GM23338 (cell line): Measurements from ENCODE around the gene PLD5.

ENCODE experiments used
- CREB1 ChIP-seq: fragments of 250-450 bp; sonication (Bioruptor Pico); IDR thresholded peaks from 2 replicates; pipeline ENCODE4 v1.5.0; 2020; ENCODE audit warnings: low read depth, mild to moderate bottlenecking, moderate library complexity
- EZH2 ChIP-seq: fragments of 200-600 bp; sonication (generic); IDR thresholded peaks from one replicate; pipeline ENCODE4 v1.8.0; 2017; ENCODE audit warnings: antibody characterized with exemption, mild to moderate bottlenecking, low read depth; ENCODE audit not compliant: unreplicated experiment
- EZH2phosphoT487 ChIP-seq: fragments of 200-600 bp; sonication (generic); IDR thresholded peaks from one replicate; pipeline ENCODE4 v1.8.1; 2018; ENCODE audit warnings: antibody characterized with exemption; ENCODE audit not compliant: unreplicated experiment
- JUNB ChIP-seq: IDR thresholded peaks from one replicate; pipeline ENCODE4 v1.6.1; 2016; ENCODE audit warnings: antibody characterized with exemption; ENCODE audit not compliant: unreplicated experiment
- NANOG ChIP-seq: IDR thresholded peaks from 2 replicates; pipeline ENCODE4 v1.6.1; 2016; ENCODE audit warnings: antibody characterized with exemption, borderline replicate concordance
- POLR2AphosphoS5 ChIP-seq: IDR thresholded peaks from 2 replicates; pipeline ENCODE4 v1.6.1; 2016; ENCODE audit warnings: antibody characterized with exemption, low read depth
- STAT1 ChIP-seq: IDR thresholded peaks from one replicate; pipeline ENCODE4 v1.6.1; 2016; ENCODE audit warnings: antibody characterized with exemption; ENCODE audit not compliant: unreplicated experiment
- ZNF114 ChIP-seq: fragments of 250-450 bp; sonication (Bioruptor Pico); IDR thresholded peaks from 2 replicates; pipeline ENCODE4 v1.5.0; 2020; ENCODE audit warnings: mild to moderate bottlenecking, moderate library complexity
- ZNF331 ChIP-seq: fragments of 250-450 bp; sonication (Bioruptor Pico); IDR thresholded peaks from 2 replicates; pipeline ENCODE4 v1.5.0; 2020; ENCODE audit warnings: low read depth, mild to moderate bottlenecking, moderate library complexity
- TF ChIP-seq, protein P1 (sequence below), 2 experiments: fragments of 200-600 bp in 1 of 2; sonication (generic) in 1 of 2; conservative IDR thresholded peaks; 2 replicates each; pipeline versions ENCODE4 v1.5.1 to v1.6.1; 2016 to 2017; ENCODE audit warnings: antibody characterized with exemption in 2 of 2, low read depth in 2 of 2, mild to moderate bottlenecking in 2 of 2, moderate library complexity in 1 of 2
- TF ChIP-seq, protein P2 (sequence below): IDR thresholded peaks from 2 replicates; pipeline ENCODE4 v1.6.1; 2016; ENCODE audit warnings: antibody characterized with exemption
- TF ChIP-seq, protein P3 (sequence below): IDR thresholded peaks from one replicate; pipeline ENCODE4 v1.6.1; 2018; ENCODE audit warnings: antibody characterized with exemption; ENCODE audit not compliant: unreplicated experiment
- TF ChIP-seq, protein P4 (sequence below): fragments of 250-450 bp; sonication (Bioruptor Pico); IDR thresholded peaks from 2 replicates; pipeline ENCODE4 v1.5.0; 2020; ENCODE audit warnings: mild to moderate bottlenecking, moderate library complexity

DNA sequence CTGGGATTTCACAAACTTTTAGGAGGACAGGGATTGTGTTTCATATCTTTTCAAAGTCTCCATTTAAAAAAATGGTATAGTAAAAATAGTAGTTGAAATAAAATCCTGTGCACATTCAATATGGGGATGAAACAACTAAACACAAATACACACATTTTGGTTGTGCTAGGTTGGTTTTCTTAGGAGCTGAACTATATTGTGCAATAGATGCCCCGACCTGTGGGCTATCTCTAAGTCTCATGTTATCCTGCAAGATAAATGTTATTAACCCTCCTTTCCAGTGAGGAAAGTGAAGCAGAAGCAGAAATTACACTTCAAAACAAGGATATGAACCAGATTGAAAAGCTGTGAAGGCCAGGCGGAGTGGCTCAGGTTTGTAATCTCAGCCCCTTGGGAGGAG is 1.3 kb upstream of the PLD5 start:
- TF ChIP-seq, protein P1, sequence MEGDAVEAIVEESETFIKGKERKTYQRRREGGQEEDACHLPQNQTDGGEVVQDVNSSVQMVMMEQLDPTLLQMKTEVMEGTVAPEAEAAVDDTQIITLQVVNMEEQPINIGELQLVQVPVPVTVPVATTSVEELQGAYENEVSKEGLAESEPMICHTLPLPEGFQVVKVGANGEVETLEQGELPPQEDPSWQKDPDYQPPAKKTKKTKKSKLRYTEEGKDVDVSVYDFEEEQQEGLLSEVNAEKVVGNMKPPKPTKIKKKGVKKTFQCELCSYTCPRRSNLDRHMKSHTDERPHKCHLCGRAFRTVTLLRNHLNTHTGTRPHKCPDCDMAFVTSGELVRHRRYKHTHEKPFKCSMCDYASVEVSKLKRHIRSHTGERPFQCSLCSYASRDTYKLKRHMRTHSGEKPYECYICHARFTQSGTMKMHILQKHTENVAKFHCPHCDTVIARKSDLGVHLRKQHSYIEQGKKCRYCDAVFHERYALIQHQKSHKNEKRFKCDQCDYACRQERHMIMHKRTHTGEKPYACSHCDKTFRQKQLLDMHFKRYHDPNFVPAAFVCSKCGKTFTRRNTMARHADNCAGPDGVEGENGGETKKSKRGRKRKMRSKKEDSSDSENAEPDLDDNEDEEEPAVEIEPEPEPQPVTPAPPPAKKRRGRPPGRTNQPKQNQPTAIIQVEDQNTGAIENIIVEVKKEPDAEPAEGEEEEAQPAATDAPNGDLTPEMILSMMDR (conservative IDR thresholded peaks at IDR 0.05; ENCODE audit: low read depth in 2 of 2) = no peak
- TF ChIP-seq POLR2AphosphoS5 (no peak), EZH2 (no peak), EZH2phosphoT487 (no peak), JUNB (no peak), STAT1 (no peak), NANOG (no peak), CREB1 (no peak), ZNF331 (no peak), ZNF114 (CRISPR knock-in tag) (no peak)
- TF ChIP-seq, protein P2, sequence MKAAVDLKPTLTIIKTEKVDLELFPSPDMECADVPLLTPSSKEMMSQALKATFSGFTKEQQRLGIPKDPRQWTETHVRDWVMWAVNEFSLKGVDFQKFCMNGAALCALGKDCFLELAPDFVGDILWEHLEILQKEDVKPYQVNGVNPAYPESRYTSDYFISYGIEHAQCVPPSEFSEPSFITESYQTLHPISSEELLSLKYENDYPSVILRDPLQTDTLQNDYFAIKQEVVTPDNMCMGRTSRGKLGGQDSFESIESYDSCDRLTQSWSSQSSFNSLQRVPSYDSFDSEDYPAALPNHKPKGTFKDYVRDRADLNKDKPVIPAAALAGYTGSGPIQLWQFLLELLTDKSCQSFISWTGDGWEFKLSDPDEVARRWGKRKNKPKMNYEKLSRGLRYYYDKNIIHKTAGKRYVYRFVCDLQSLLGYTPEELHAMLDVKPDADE = no peak
- TF ChIP-seq, protein P3, sequence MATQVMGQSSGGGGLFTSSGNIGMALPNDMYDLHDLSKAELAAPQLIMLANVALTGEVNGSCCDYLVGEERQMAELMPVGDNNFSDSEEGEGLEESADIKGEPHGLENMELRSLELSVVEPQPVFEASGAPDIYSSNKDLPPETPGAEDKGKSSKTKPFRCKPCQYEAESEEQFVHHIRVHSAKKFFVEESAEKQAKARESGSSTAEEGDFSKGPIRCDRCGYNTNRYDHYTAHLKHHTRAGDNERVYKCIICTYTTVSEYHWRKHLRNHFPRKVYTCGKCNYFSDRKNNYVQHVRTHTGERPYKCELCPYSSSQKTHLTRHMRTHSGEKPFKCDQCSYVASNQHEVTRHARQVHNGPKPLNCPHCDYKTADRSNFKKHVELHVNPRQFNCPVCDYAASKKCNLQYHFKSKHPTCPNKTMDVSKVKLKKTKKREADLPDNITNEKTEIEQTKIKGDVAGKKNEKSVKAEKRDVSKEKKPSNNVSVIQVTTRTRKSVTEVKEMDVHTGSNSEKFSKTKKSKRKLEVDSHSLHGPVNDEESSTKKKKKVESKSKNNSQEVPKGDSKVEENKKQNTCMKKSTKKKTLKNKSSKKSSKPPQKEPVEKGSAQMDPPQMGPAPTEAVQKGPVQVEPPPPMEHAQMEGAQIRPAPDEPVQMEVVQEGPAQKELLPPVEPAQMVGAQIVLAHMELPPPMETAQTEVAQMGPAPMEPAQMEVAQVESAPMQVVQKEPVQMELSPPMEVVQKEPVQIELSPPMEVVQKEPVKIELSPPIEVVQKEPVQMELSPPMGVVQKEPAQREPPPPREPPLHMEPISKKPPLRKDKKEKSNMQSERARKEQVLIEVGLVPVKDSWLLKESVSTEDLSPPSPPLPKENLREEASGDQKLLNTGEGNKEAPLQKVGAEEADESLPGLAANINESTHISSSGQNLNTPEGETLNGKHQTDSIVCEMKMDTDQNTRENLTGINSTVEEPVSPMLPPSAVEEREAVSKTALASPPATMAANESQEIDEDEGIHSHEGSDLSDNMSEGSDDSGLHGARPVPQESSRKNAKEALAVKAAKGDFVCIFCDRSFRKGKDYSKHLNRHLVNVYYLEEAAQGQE = no peak
- TF ChIP-seq, protein P4, sequence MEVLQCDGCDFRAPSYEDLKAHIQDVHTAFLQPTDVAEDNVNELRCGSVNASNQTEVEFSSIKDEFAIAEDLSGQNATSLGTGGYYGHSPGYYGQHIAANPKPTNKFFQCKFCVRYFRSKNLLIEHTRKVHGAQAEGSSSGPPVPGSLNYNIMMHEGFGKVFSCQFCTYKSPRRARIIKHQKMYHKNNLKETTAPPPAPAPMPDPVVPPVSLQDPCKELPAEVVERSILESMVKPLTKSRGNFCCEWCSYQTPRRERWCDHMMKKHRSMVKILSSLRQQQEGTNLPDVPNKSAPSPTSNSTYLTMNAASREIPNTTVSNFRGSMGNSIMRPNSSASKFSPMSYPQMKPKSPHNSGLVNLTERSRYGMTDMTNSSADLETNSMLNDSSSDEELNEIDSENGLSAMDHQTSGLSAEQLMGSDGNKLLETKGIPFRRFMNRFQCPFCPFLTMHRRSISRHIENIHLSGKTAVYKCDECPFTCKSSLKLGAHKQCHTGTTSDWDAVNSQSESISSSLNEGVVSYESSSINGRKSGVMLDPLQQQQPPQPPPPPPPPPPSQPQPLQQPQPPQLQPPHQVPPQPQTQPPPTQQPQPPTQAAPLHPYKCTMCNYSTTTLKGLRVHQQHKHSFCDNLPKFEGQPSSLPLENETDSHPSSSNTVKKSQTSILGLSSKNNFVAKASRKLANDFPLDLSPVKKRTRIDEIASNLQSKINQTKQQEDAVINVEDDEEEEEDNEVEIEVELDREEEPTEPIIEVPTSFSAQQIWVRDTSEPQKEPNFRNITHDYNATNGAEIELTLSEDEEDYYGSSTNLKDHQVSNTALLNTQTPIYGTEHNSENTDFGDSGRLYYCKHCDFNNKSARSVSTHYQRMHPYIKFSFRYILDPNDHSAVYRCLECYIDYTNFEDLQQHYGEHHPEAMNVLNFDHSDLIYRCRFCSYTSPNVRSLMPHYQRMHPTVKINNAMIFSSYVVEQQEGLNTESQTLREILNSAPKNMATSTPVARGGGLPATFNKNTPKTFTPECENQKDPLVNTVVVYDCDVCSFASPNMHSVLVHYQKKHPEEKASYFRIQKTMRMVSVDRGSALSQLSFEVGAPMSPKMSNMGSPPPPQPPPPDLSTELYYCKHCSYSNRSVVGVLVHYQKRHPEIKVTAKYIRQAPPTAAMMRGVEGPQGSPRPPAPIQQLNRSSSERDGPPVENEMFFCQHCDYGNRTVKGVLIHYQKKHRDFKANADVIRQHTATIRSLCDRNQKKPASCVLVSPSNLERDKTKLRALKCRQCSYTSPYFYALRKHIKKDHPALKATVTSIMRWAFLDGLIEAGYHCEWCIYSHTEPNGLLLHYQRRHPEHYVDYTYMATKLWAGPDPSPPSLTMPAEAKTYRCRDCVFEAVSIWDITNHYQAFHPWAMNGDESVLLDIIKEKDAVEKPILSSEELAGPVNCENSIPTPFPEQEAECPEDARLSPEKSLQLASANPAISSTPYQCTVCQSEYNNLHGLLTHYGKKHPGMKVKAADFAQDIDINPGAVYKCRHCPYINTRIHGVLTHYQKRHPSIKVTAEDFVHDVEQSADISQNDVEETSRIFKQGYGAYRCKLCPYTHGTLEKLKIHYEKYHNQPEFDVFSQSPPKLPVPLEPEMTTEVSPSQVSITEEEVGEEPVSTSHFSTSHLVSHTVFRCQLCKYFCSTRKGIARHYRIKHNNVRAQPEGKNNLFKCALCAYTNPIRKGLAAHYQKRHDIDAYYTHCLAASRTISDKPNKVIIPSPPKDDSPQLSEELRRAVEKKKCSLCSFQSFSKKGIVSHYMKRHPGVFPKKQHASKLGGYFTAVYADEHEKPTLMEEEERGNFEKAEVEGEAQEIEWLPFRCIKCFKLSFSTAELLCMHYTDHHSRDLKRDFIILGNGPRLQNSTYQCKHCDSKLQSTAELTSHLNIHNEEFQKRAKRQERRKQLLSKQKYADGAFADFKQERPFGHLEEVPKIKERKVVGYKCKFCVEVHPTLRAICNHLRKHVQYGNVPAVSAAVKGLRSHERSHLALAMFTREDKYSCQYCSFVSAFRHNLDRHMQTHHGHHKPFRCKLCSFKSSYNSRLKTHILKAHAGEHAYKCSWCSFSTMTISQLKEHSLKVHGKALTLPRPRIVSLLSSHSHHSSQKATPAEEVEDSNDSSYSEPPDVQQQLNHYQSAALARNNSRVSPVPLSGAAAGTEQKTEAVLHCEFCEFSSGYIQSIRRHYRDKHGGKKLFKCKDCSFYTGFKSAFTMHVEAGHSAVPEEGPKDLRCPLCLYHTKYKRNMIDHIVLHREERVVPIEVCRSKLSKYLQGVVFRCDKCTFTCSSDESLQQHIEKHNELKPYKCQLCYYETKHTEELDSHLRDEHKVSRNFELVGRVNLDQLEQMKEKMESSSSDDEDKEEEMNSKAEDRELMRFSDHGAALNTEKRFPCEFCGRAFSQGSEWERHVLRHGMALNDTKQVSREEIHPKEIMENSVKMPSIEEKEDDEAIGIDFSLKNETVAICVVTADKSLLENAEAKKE = no peak
